ENCODE measurements around the gene TBC1D22A.

GRCh38 chr22:47205554-47205953 is 443.1 kb downstream of the TBC1D22A start:
- TF ChIP-seq ARNT (IDR thresholded peaks at IDR 0.05), result no peak
- no peak for TF ChIP-seq EZH2 (IDR thresholded peaks at IDR 0.05; ENCODE audit: borderline replicate concordance, low read depth, low read length)
- TF ChIP-seq RFX5 (IDR thresholded peaks at IDR 0.05; ENCODE audit: low read depth, low read length), result no peak
- no peak for TF ChIP-seq SP2 (IDR thresholded peaks at IDR 0.05; ENCODE audit: extremely low read depth, low read depth, low read length, poor library complexity, severe bottlenecking)
- no peak for TF ChIP-seq CTCF (IDR thresholded peaks at IDR 0.05 in 2 of 3, conservative IDR thresholded peaks at IDR 0.05 in 1 of 3; ENCODE audit: insufficient read depth in 2 of 3, low read depth in 1 of 3, low read length in 3 of 3)
- TF ChIP-seq ZKSCAN8 (CRISPR knock-in tag; IDR thresholded peaks at IDR 0.05), result no peak
- TF ChIP-seq FOXP4 (CRISPR knock-in tag; IDR thresholded peaks at IDR 0.05; ENCODE audit: borderline replicate concordance), result no peak
- no peak for TF ChIP-seq U2AF2 (optimal IDR thresholded peaks at IDR 0.05; ENCODE audit: low read depth, low read length)
- TF ChIP-seq CEBPB (tag; IDR thresholded peaks at IDR 0.05), result no peak
- TF ChIP-seq HMG20A (CRISPR knock-in tag; conservative IDR thresholded peaks at IDR 0.05), result no peak
- no peak for TF ChIP-seq FOXO4 (CRISPR knock-in tag; IDR thresholded peaks at IDR 0.05)
- TF ChIP-seq ZBTB40 (IDR thresholded peaks at IDR 0.05), result no peak
- TF ChIP-seq ZBTB40 (CRISPR knock-in tag; IDR thresholded peaks at IDR 0.05), result no peak
- TF ChIP-seq USF1 (CRISPR knock-in tag; IDR thresholded peaks at IDR 0.05), result no peak

Data from K562 (cell line).